Upper lobe of left lung (tissue), 6 donors: ENCODE results near the gene FIBCD1. TPM values are rescaled to one million over a fixed set of nuclear protein-coding genes. Genes with fewer than 3 reads are reported as not detected.

ENCODE experiments used
- ATAC-seq, 2 donors: fragments of 200-7000 bp; cut with Tn5 transposase; one replicate each; pipeline ENCODE4 v1.9.1; 2022; ENCODE audit warnings: mild to moderate bottlenecking in 2 of 2, moderate library complexity in 2 of 2; ENCODE audit not compliant: low FRiP score in 2 of 2
- DNase-seq, 2 donors: peaks; one replicate each; pipeline ENCODE4 v3.0.0-alpha.2; 2019 to 2020
- H3K27ac ChIP-seq, 4 donors: fragments of 200-600 bp; sonication (generic); one replicate each; pipeline ENCODE4 v1.5.1; 2016 to 2019
- H3K27me3 ChIP-seq, 4 donors: fragments of 200-600 bp; sonication (generic); one replicate each; pipeline ENCODE4 v1.5.1; 2017 to 2019
- H3K36me3 ChIP-seq, 4 donors: fragments of 200-600 bp; sonication (generic); one replicate each; pipeline ENCODE4 v1.5.1; 2016 to 2019
- H3K4me1 ChIP-seq, 4 donors: fragments of 200-600 bp; sonication (generic); one replicate each; pipeline ENCODE4 v1.5.1; 2018 to 2019
- H3K4me3 ChIP-seq, 4 donors: fragments of 200-600 bp; sonication (generic); one replicate each; pipeline ENCODE4 v1.5.1; 2017 to 2019; ENCODE audit warnings: mild to moderate bottlenecking in 2 of 4, moderate library complexity in 1 of 4
- H3K9me3 ChIP-seq, 4 donors: fragments of 200-600 bp; sonication (generic); one replicate each; pipeline ENCODE4 v1.5.1; 2018 to 2019
- CTCF ChIP-seq, 6 experiments: fragments of 450-650 bp in 4 of 6; fragments of 200-600 bp in 2 of 6; sonication (generic) in 2 of 6; IDR thresholded peaks; one replicate each; pipeline ENCODE4 v1.5.1; 2016 to 2019; ENCODE audit warnings: antibody characterized with exemption in 6 of 6
- EP300 ChIP-seq, 4 donors: sonication (generic); formaldehyde crosslinking; IDR thresholded peaks; one replicate each; pipeline ENCODE4 v1.5.1; 2017; ENCODE audit warnings: antibody characterized with exemption in 4 of 4, control low read depth in 2 of 4
- POLR2A ChIP-seq, 4 donors: fragments of 450-650 bp; IDR thresholded peaks; one replicate each; pipeline ENCODE4 v1.5.1; 2016 to 2017; ENCODE audit warnings: antibody characterized with exemption in 4 of 4, mild to moderate bottlenecking in 2 of 4
- POLR2AphosphoS5 ChIP-seq, 2 donors: sonication (generic); formaldehyde crosslinking; IDR thresholded peaks; one replicate each; pipeline ENCODE4 v1.5.1; 2017; ENCODE audit warnings: antibody characterized with exemption in 2 of 2
- WGBS, 2 donors: methylation state at CpG; one replicate each; pipeline ENCODE4 v1.1.5; 2017 to 2018; 5-methylcytosine and 5-hydroxymethylcytosine counted together
- total RNA-seq, 6 donors: library from RNA; depleted of rRNA in 4 of 6; stranded (reverse); fragments of >200 nt in 4 of 6; gene quantifications; one replicate each; pipeline versions ENCODE4 v1.1.0 to v1.2.1, GENCODE V29; 2016 to 2021
- donor health status: DM: no; HTN: no; CAD: no; lungs with moderate emphysema.
- donor health status: DM: no; HTN: yes; CAD: no; lungs with severe emphysema.

Gene FIBCD1
- total RNA-seq, 6 donors from 2014 or later = 0.30 to 15.8 (median 4.1) TPM

- no peak overlapping the region for H3K4me3 ChIP-seq
- peaks cover 15 to 75% (median 66%) of the 10 kb centered on the region in 4 donors for H3K36me3 ChIP-seq
- no peak overlapping the region for H3K27ac ChIP-seq
- WGBS, 2 donors = 92 to 94% methylated on average over 4 to 5 of the region's 5 CpGs
- TF ChIP-seq CTCF (IDR thresholded peaks at IDR 0.05) (no peak), POLR2AphosphoS5 (IDR thresholded peaks at IDR 0.05) (no peak), POLR2A (IDR thresholded peaks at IDR 0.05) (no peak), EP300 (IDR thresholded peaks at IDR 0.05) (no peak)
- H3K27me3 ChIP-seq = no peaks in the 10 kb centered on the region
- no peaks in the 10 kb centered on the region for H3K4me1 ChIP-seq
- DNase-seq (no peak), ATAC-seq (no peak)
- H3K9me3 ChIP-seq = no peaks in the 10 kb centered on the region
Measured at GRCh38 chr9:130874783-130875182, 64.3 kb downstream of the FIBCD1 start.

- WGBS, 2 donors = 94 to 97% methylated on average over 8 of the region's 8 CpGs
- peaks cover 15 to 68% (median 59%) of the 10 kb centered on the region in 4 donors for H3K36me3 ChIP-seq
- no peak for DNase-seq
- no peak for ATAC-seq
- H3K27ac ChIP-seq = no peak overlapping the region
- H3K4me3 ChIP-seq = no peak overlapping the region
- TF ChIP-seq EP300 (IDR thresholded peaks at IDR 0.05) = no peak
- no peak for TF ChIP-seq CTCF (IDR thresholded peaks at IDR 0.05)
- no peak for TF ChIP-seq POLR2A (IDR thresholded peaks at IDR 0.05)
- TF ChIP-seq POLR2AphosphoS5 (IDR thresholded peaks at IDR 0.05) = no peak
- peaks cover 0 to 5% (median 1%) of the 10 kb centered on the region in 4 donors for H3K4me1 ChIP-seq
- H3K27me3 ChIP-seq = no peaks in the 10 kb centered on the region
- H3K9me3 ChIP-seq = no peaks in the 10 kb centered on the region
Measured at GRCh38 chr9:130873966-130874365, 65.1 kb downstream of the FIBCD1 start.

GRCh38 chr9:130872912-130873503 is 66.0 kb downstream of the FIBCD1 start:
- Histone ChIP-seq H3K27ac (no peak overlapping the region), H3K27me3 (no peaks in the 10 kb centered on the region), H3K4me1 (peaks cover 0 to 7% (median 1%) of the 10 kb centered on the region in 4 donors), H3K36me3 (peaks cover 15 to 60% (median 50%) of the 10 kb centered on the region in 4 donors), H3K4me3 (no peak overlapping the region), H3K9me3 (no peaks in the 10 kb centered on the region)
- WGBS, 2 donors = 91 to 96% methylated on average over 11 to 15 of the region's 15 CpGs
- DNase-seq (no peak), ATAC-seq (no peak)
- TF ChIP-seq EP300 (IDR thresholded peaks at IDR 0.05) = no peak
- TF ChIP-seq CTCF (IDR thresholded peaks at IDR 0.05) = no peak
- no peak for TF ChIP-seq POLR2A (IDR thresholded peaks at IDR 0.05)
- TF ChIP-seq POLR2AphosphoS5 (IDR thresholded peaks at IDR 0.05) = no peak

- H3K27ac ChIP-seq = no peak overlapping the region
- TF ChIP-seq POLR2AphosphoS5 (IDR thresholded peaks at IDR 0.05) = no peak
- no peak for TF ChIP-seq CTCF (IDR thresholded peaks at IDR 0.05)
- TF ChIP-seq POLR2A (IDR thresholded peaks at IDR 0.05) = no peak
- TF ChIP-seq EP300 (IDR thresholded peaks at IDR 0.05) = no peak
- no peak for ATAC-seq
- peaks cover 0 to 7% (median 1%) of the 10 kb centered on the region in 4 donors for H3K4me1 ChIP-seq
- H3K27me3 ChIP-seq = no peaks in the 10 kb centered on the region
- peaks cover 15 to 56% (median 48%) of the 10 kb centered on the region in 4 donors for H3K36me3 ChIP-seq
- DNase-seq = no peak
- 92 to 93% methylated on average over 3 to 9 of the region's 9 CpGs for WGBS, 2 donors
- H3K9me3 ChIP-seq = no peaks in the 10 kb centered on the region
- H3K4me3 ChIP-seq = no peak overlapping the region
Measured at GRCh38 chr9:130872508-130872907, 66.5 kb downstream of the FIBCD1 start.

- TF ChIP-seq CTCF (IDR thresholded peaks at IDR 0.05) (no peak), POLR2A (IDR thresholded peaks at IDR 0.05) (no peak), POLR2AphosphoS5 (IDR thresholded peaks at IDR 0.05) (no peak), EP300 (IDR thresholded peaks at IDR 0.05) (no peak)
- no peak overlapping the region for H3K4me3 ChIP-seq
- 92 to 94% methylated on average over 15 of the region's 15 CpGs for WGBS, 2 donors
- no peak overlapping the region for H3K27ac ChIP-seq
- H3K36me3 ChIP-seq = peaks cover 15 to 55% (median 47%) of the 10 kb centered on the region in 4 donors
- ATAC-seq = no peak
- no peaks in the 10 kb centered on the region for H3K27me3 ChIP-seq
- no peak for DNase-seq
- H3K9me3 ChIP-seq = no peaks in the 10 kb centered on the region
- H3K4me1 ChIP-seq = peaks cover 0 to 7% (median 1%) of the 10 kb centered on the region in 4 donors
Measured at GRCh38 chr9:130872093-130872492, 67.0 kb downstream of the FIBCD1 start.
